ENCODE measurements around the gene ANKRD50.
A peak's percentile ranks its signal among the peaks of the same experiment; 100 is the strongest.

Gene ANKRD50

DNA sequence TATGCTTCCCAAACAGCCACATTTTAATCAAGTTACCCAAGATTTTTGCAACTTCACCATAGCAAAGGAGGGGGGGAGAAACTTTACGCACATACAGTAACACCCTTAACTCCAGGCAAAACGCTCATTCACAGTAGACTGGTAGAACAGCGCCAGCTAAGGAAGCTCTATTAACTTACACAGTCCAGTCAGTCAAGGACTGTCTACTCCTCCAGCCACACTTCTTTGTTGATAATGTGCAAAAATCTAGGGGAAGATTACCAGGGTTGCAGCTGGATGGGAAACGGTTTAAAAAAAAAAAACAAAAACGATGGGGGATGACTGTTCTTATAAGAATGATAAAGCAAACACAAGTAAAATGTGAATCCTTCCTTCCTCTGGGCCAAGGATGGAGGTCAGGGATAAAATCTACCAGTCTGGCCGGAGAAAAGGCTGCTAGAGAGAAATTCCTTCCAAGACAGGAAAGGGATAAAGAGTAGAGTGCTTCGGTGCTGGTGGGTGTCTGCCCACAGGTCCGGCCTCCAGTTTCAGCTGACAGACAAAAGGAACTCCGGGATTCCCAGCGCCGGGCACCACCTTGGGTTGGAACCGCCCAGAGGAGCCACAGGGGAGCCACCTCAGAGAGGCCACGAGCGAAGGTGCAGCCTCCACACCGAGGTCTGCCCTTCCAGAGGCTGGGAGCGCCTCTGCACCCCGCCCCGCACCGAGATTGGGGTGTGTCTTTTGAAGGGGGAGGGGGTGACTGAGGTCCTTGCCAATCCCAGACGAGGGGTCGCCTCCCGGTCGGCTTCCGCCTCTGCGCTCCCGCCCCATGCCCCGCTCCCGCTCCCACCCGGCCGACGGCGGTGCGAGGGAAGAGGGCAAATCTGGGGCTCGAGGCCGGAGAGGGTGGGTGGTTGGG, 811 bp downstream of the ANKRD50 start:
- DNase-seq (peak; percentile 77), ATAC-seq (ENCODE audit: insufficient read depth, low read depth) (peak; percentile 58)
- peaks cover 47% of the 10 kb centered on the region for H3K79me2 ChIP-seq (ENCODE audit: insufficient read depth, low read length)
- H2AFZ ChIP-seq (ENCODE audit: low read depth, low read length): peak overlapping the region; percentile 83
- H3K4me3 ChIP-seq (ENCODE audit: low read depth in 1 of 2, low read length in 2 of 2): peak overlapping the region; percentile 65 to 85
- H3K9me3 ChIP-seq (ENCODE audit: insufficient read depth, low read length, severe bottlenecking): no peaks in the 10 kb centered on the region
- peaks cover 12% of the 10 kb centered on the region; the same call in 1 of the 2 replicates for H4K20me1 ChIP-seq (ENCODE audit: insufficient read depth, low read length)
- peak overlapping the region; percentile 91 for H3K9ac ChIP-seq (ENCODE audit: low read depth, low read length)
- H3K27me3 ChIP-seq (ENCODE audit: insufficient read depth, low read length, poor library complexity): no peaks in the 10 kb centered on the region
- peak overlapping the region; percentile 86 for H3K27ac ChIP-seq (ENCODE audit: low read length)
- peak overlapping the region; percentile 83 for H3K4me2 ChIP-seq (ENCODE audit: insufficient read depth, low read length)
- H3K4me1 ChIP-seq (ENCODE audit: insufficient read depth, low read length): peaks cover 59% of the 10 kb centered on the region
- H3K36me3 ChIP-seq (ENCODE audit: insufficient read depth, low read length): peaks cover 7% of the 10 kb centered on the region; the same call in 1 of the 2 replicates
- TF ChIP-seq, protein P1, sequence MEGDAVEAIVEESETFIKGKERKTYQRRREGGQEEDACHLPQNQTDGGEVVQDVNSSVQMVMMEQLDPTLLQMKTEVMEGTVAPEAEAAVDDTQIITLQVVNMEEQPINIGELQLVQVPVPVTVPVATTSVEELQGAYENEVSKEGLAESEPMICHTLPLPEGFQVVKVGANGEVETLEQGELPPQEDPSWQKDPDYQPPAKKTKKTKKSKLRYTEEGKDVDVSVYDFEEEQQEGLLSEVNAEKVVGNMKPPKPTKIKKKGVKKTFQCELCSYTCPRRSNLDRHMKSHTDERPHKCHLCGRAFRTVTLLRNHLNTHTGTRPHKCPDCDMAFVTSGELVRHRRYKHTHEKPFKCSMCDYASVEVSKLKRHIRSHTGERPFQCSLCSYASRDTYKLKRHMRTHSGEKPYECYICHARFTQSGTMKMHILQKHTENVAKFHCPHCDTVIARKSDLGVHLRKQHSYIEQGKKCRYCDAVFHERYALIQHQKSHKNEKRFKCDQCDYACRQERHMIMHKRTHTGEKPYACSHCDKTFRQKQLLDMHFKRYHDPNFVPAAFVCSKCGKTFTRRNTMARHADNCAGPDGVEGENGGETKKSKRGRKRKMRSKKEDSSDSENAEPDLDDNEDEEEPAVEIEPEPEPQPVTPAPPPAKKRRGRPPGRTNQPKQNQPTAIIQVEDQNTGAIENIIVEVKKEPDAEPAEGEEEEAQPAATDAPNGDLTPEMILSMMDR (IDR thresholded peaks at IDR 0.05; ENCODE audit: borderline replicate concordance, extremely low read depth, low read length, poor library complexity, severe bottlenecking): peak; percentile 36
- no peak for TF ChIP-seq EZH2 (IDR thresholded peaks at IDR 0.05; ENCODE audit: borderline replicate concordance, low read depth, low read length, severe bottlenecking)

GRCh38 chr4:124710911-124711310, 1.6 kb downstream of the ANKRD50 start:
- DNase-seq (no peak), ATAC-seq (ENCODE audit: insufficient read depth, low read depth) (no peak)
- Histone ChIP-seq H3K27ac (ENCODE audit: low read length) (peak overlapping the region; percentile 86; the same call in 1 of the 2 replicates), H3K4me3 (ENCODE audit: low read depth in 1 of 2, low read length in 2 of 2) (peak overlapping the region; percentile 65 to 85; a peak in 3 of 4 replicates), H3K4me1 (ENCODE audit: insufficient read depth, low read length) (peaks cover 55% of the 10 kb centered on the region), H3K27me3 (ENCODE audit: insufficient read depth, low read length, poor library complexity) (no peaks in the 10 kb centered on the region), H4K20me1 (ENCODE audit: insufficient read depth, low read length) (peaks cover 12% of the 10 kb centered on the region; the same call in 1 of the 2 replicates), H3K79me2 (ENCODE audit: insufficient read depth, low read length) (peaks cover 54% of the 10 kb centered on the region), H3K36me3 (ENCODE audit: insufficient read depth, low read length) (peaks cover 7% of the 10 kb centered on the region; the same call in 1 of the 2 replicates), H2AFZ (ENCODE audit: low read depth, low read length) (no peak overlapping the region), H3K9ac (ENCODE audit: low read depth, low read length) (peak overlapping the region; percentile 91), H3K9me3 (ENCODE audit: insufficient read depth, low read length, severe bottlenecking) (no peaks in the 10 kb centered on the region), H3K4me2 (ENCODE audit: insufficient read depth, low read length) (peak overlapping the region; percentile 83)
- TF ChIP-seq EZH2 (IDR thresholded peaks at IDR 0.05; ENCODE audit: borderline replicate concordance, low read depth, low read length, severe bottlenecking): no peak
- TF ChIP-seq, protein P1 (IDR thresholded peaks at IDR 0.05; ENCODE audit: borderline replicate concordance, extremely low read depth, low read length, poor library complexity, severe bottlenecking): no peak

- Histone ChIP-seq H2AFZ (ENCODE audit: low read depth, low read length) (no peak overlapping the region), H3K27ac (ENCODE audit: low read length) (peak overlapping the region; percentile 27; the same call in 1 of the 2 replicates), H4K20me1 (ENCODE audit: insufficient read depth, low read length) (peaks cover 12% of the 10 kb centered on the region; the same call in 1 of the 2 replicates), H3K9ac (ENCODE audit: low read depth, low read length) (peak overlapping the region; percentile 91; the same call in 1 of the 2 replicates), H3K4me1 (ENCODE audit: insufficient read depth, low read length) (peaks cover 55% of the 10 kb centered on the region), H3K79me2 (ENCODE audit: insufficient read depth, low read length) (peaks cover 58% of the 10 kb centered on the region), H3K27me3 (ENCODE audit: insufficient read depth, low read length, poor library complexity) (no peaks in the 10 kb centered on the region), H3K4me3 (ENCODE audit: low read depth in 1 of 2, low read length in 2 of 2) (peak overlapping the region in 1 of 2 experiments; percentile 85; a peak in 2 of 4 replicates), H3K4me2 (ENCODE audit: insufficient read depth, low read length) (peak overlapping the region; percentile 83), H3K9me3 (ENCODE audit: insufficient read depth, low read length, severe bottlenecking) (no peaks in the 10 kb centered on the region), H3K36me3 (ENCODE audit: insufficient read depth, low read length) (peaks cover 7% of the 10 kb centered on the region; the same call in 1 of the 2 replicates)
- no peak for TF ChIP-seq EZH2 (IDR thresholded peaks at IDR 0.05; ENCODE audit: borderline replicate concordance, low read depth, low read length, severe bottlenecking)
- TF ChIP-seq, protein P1 (IDR thresholded peaks at IDR 0.05; ENCODE audit: borderline replicate concordance, extremely low read depth, low read length, poor library complexity, severe bottlenecking): no peak
- ATAC-seq (ENCODE audit: insufficient read depth, low read depth) (no peak), DNase-seq (no peak)
Measured at GRCh38 chr4:124710015-124710741, 2.4 kb downstream of the ANKRD50 start.
